ENCODE measurements around the gene TSPAN16. TPM values are rescaled to one million over a fixed set of nuclear protein-coding genes. Genes with fewer than 3 reads are reported as not detected.
"Not testable (repeated sequence)": the region's sequence is repeated elsewhere in the genome, so short reads cannot be mapped to it uniquely, and the experiment has no call there.

TSPAN16 gene
- total RNA-seq, 2 donors from 2014 or later: not detected

GRCh38 chr19:11342429-11342828, 46.5 kb downstream of the TSPAN16 start:
- Histone ChIP-seq H3K27me3 (replicated peaks; ENCODE audit: insufficient read depth) (no peaks in the 10 kb centered on the region), H3K9me3 (no peaks in the 10 kb centered on the region), H3K4me3 (no peak overlapping the region), H3K36me3 (peaks cover 6% of the 10 kb centered on the region), H3K4me1 (ENCODE audit: control insufficient read depth in 1 of 2, low read depth in 2 of 2) (peaks cover 21 to 59% of the 10 kb centered on the region in 2 donors), H3K27ac (no peak overlapping the region)
- ATAC-seq (ENCODE audit: insufficient number of reproducible peaks, low FRiP score, low read depth) (no peak), DNase-seq (ENCODE audit: low spot score) (no peak)
- TF ChIP-seq CTCF (IDR thresholded peaks at IDR 0.05): no peak

- Histone ChIP-seq H3K27ac (peak overlapping the region; percentile 83 to 87), H3K4me1 (ENCODE audit: control insufficient read depth in 1 of 2, low read depth in 2 of 2) (peaks cover 18 to 37% of the 10 kb centered on the region in 2 donors), H3K4me3 (peak overlapping the region; percentile 83), H3K9me3 (no peaks in the 10 kb centered on the region), H3K36me3 (peaks cover 6% of the 10 kb centered on the region), H3K27me3 (replicated peaks; ENCODE audit: insufficient read depth) (no peaks in the 10 kb centered on the region)
- ATAC-seq (ENCODE audit: insufficient number of reproducible peaks, low FRiP score, low read depth) (no peak), DNase-seq (ENCODE audit: low spot score) (no peak)
- TF ChIP-seq CTCF (IDR thresholded peaks at IDR 0.05): no peak
Measured at GRCh38 chr19:11345122-11345803, 49.3 kb downstream of the TSPAN16 start.

GRCh38 chr19:11346104-11346940, 50.4 kb downstream of the TSPAN16 start, which contains the start of the genes CCDC159 and TMEM205:
TSS of gene CCDC159 (plus strand) at chr19:11346519. CDS start at chr19:11346607, 88 bp downstream.
TSS of gene TMEM205 (minus strand) at chr19:11346268. CDS start at chr19:11345619, 649 bp downstream.
- ATAC-seq (ENCODE audit: insufficient number of reproducible peaks, low FRiP score, low read depth): peak; percentile 95
- H3K9me3 ChIP-seq: no peaks in the 10 kb centered on the region
- peak within 1 kb of the TSS; percentile 83 for H3K4me3 ChIP-seq
- H3K27ac ChIP-seq: peak within 1 kb of the TSS; percentile 83 to 87
- TF ChIP-seq CTCF (IDR thresholded peaks at IDR 0.05): no peak
- peaks cover 6% of the 10 kb centered on the region for H3K36me3 ChIP-seq
- H3K4me1 ChIP-seq (ENCODE audit: control insufficient read depth in 1 of 2, low read depth in 2 of 2): peaks cover 18 to 37% of the 10 kb centered on the region in 2 donors
- peak; percentile 95 for DNase-seq (ENCODE audit: low spot score)
- H3K27me3 ChIP-seq (replicated peaks; ENCODE audit: insufficient read depth): no peaks in the 10 kb centered on the region

- H3K4me3 ChIP-seq: no peak overlapping the region
- peaks cover 18 to 37% of the 10 kb centered on the region in 2 donors for H3K4me1 ChIP-seq (ENCODE audit: control insufficient read depth in 1 of 2, low read depth in 2 of 2)
- no peaks in the 10 kb centered on the region for H3K9me3 ChIP-seq
- TF ChIP-seq CTCF (IDR thresholded peaks at IDR 0.05): no peak
- H3K27me3 ChIP-seq (replicated peaks; ENCODE audit: insufficient read depth): no peaks in the 10 kb centered on the region
- ATAC-seq (ENCODE audit: insufficient number of reproducible peaks, low FRiP score, low read depth): no peak
- H3K27ac ChIP-seq: peak overlapping the region in 1 of 2 donors; percentile 84
- peaks cover 3% of the 10 kb centered on the region for H3K36me3 ChIP-seq
- no peak for DNase-seq (ENCODE audit: low spot score)
Measured at GRCh38 chr19:11347546-11348039, 51.6 kb downstream of the TSPAN16 start.

GRCh38 chr19:11349171-11349570, 53.2 kb downstream of the TSPAN16 start:
- H3K4me3 ChIP-seq: no peak overlapping the region
- H3K9me3 ChIP-seq: no peaks in the 10 kb centered on the region
- H3K27ac ChIP-seq: no peak overlapping the region
- no peak for TF ChIP-seq CTCF (IDR thresholded peaks at IDR 0.05)
- no peaks in the 10 kb centered on the region for H3K36me3 ChIP-seq
- no peaks in the 10 kb centered on the region for H3K27me3 ChIP-seq (replicated peaks; ENCODE audit: insufficient read depth)
- peaks cover 15 to 24% of the 10 kb centered on the region in 2 donors for H3K4me1 ChIP-seq (ENCODE audit: control insufficient read depth in 1 of 2, low read depth in 2 of 2)
- DNase-seq (ENCODE audit: low spot score) (no peak), ATAC-seq (ENCODE audit: insufficient number of reproducible peaks, low FRiP score, low read depth) (no peak)

GRCh38 chr19:11354102-11354501, 58.1 kb downstream of the TSPAN16 start:
- H3K9me3 ChIP-seq; H3K27ac ChIP-seq; DNase-seq (ENCODE audit: low spot score); ATAC-seq (ENCODE audit: insufficient number of reproducible peaks, low FRiP score, low read depth); H3K27me3 ChIP-seq (replicated peaks; ENCODE audit: insufficient read depth); H3K36me3 ChIP-seq; H3K4me3 ChIP-seq: not testable (repeated sequence)
- H3K4me1 ChIP-seq (ENCODE audit: control insufficient read depth in 1 of 2, low read depth in 2 of 2): peaks cover 0 to 11% of the 10 kb centered on the region in 2 donors

All from thoracic aorta (tissue), 2 donors.